Astrocyte (in vitro differentiated cells and primary cell): ENCODE results near the gene COL5A1. TPM values are rescaled to one million over a fixed set of nuclear protein-coding genes. Genes with fewer than 3 reads are reported as not detected.

Source experiments
- DNase-seq: peaks from one replicate; pipeline ENCODE4 v3.0.0-alpha.2; 2010; ENCODE audit warnings: low read depth
- FAIRE-seq: peaks from 2 replicates; lab custom pipeline; 2011; peaks lifted over from hg19 to GRCh38; lab: Jason Lieb, UNC
- H2AFZ ChIP-seq: 2 replicates; pipeline ENCODE4 v1.6.0; 2012; ENCODE audit warnings: low read depth, low read length, inconsistent platforms
- H3K27ac ChIP-seq: 2 replicates; pipeline ENCODE4 v1.5.1; 2011; ENCODE audit warnings: low read depth, low read length, inconsistent platforms
- H3K27me3 ChIP-seq: 2 replicates; pipeline ENCODE4 v1.6.0; 2011; ENCODE audit warnings: low read length, inconsistent platforms; ENCODE audit not compliant: insufficient read depth
- H3K36me3 ChIP-seq: 2 replicates; pipeline ENCODE4 v1.5.1; 2011; ENCODE audit warnings: low read length, inconsistent platforms; ENCODE audit not compliant: insufficient read depth
- H3K4me1 ChIP-seq: 2 replicates; pipeline ENCODE4 v1.5.1; 2011; ENCODE audit warnings: low read length, inconsistent platforms; ENCODE audit not compliant: insufficient read depth
- H3K4me2 ChIP-seq: 2 replicates; pipeline ENCODE4 v1.6.0; 2012; ENCODE audit warnings: low read length, inconsistent platforms
- H3K4me3 ChIP-seq: 2 replicates; pipeline ENCODE4 v1.5.1; 2011; ENCODE audit warnings: low read depth, mild to moderate bottlenecking, low read length, inconsistent platforms; ENCODE audit not compliant: insufficient read depth
- H3K79me2 ChIP-seq: 2 replicates; pipeline ENCODE4 v1.6.0; 2012; ENCODE audit warnings: mild to moderate bottlenecking, low read length, inconsistent platforms; ENCODE audit not compliant: insufficient read depth
- H3K9ac ChIP-seq: 2 replicates; pipeline ENCODE4 v1.6.0; 2012; ENCODE audit warnings: mild to moderate bottlenecking, low read length, inconsistent platforms
- H3K9me3 ChIP-seq: 2 replicates; pipeline ENCODE4 v1.5.1; 2012; ENCODE audit warnings: low read depth, mild to moderate bottlenecking, low read length, inconsistent platforms; ENCODE audit not compliant: insufficient read depth
- H4K20me1 ChIP-seq: 2 replicates; pipeline ENCODE4 v1.6.0; 2012; ENCODE audit warnings: low read length, inconsistent platforms; ENCODE audit not compliant: insufficient read depth
- H3K27ac Mint-ChIP-seq: one replicate; pipeline ENCODE4 v1.8.0; 2021; ENCODE audit warnings: mild to moderate bottlenecking, mixed read lengths; ENCODE audit not compliant: unreplicated experiment
- H3K27me3 Mint-ChIP-seq: one replicate; pipeline ENCODE4 v1.8.0; 2021; ENCODE audit warnings: low read depth, mixed read lengths; ENCODE audit not compliant: unreplicated experiment
- H3K36me3 Mint-ChIP-seq: one replicate; pipeline ENCODE4 v1.8.0; 2021; ENCODE audit warnings: low read depth, mixed read lengths; ENCODE audit not compliant: unreplicated experiment
- H3K4me1 Mint-ChIP-seq: one replicate; pipeline ENCODE4 v1.8.0; 2021; ENCODE audit warnings: low read depth, mixed read lengths; ENCODE audit not compliant: unreplicated experiment
- H3K4me3 Mint-ChIP-seq: one replicate; pipeline ENCODE4 v1.8.0; 2021; ENCODE audit warnings: mild to moderate bottlenecking, moderate library complexity, mixed read lengths; ENCODE audit not compliant: unreplicated experiment
- H3K9me3 Mint-ChIP-seq: one replicate; pipeline ENCODE4 v1.8.0; 2021; ENCODE audit warnings: mild to moderate bottlenecking, mixed read lengths; ENCODE audit not compliant: unreplicated experiment
- CTCF ChIP-seq: IDR thresholded peaks from 2 replicates; pipeline ENCODE4 v1.5.1; 2011; ENCODE audit warnings: low read depth, mild to moderate bottlenecking, inconsistent platforms, low read length, moderate library complexity; ENCODE audit not compliant: insufficient read depth
- EZH2 ChIP-seq: IDR thresholded peaks from 2 replicates; pipeline ENCODE4 v1.6.1; 2012; ENCODE audit warnings: mild to moderate bottlenecking, low read length, inconsistent platforms; ENCODE audit not compliant: insufficient read depth
- total RNA-seq: library from RNA; stranded (reverse); gene quantifications from 2 replicates; pipeline ENCODE4 v1.2.1, GENCODE V29; 2021

The COL5A1 gene
- total RNA-seq, 1 donor from 2014 or later: 1,055 TPM

GRCh38 chr9:134818591-134818990 lies 177.0 kb downstream of the COL5A1 start:
- TF ChIP-seq EZH2: no peak
- TF ChIP-seq CTCF: no peak
- Histone ChIP-seq H3K4me2 (no peak overlapping the region), H3K27me3 (no peaks in the 10 kb centered on the region), H3K79me2 (peaks cover 37% of the 10 kb centered on the region), H3K36me3 (peaks cover 68% of the 10 kb centered on the region), H3K4me3 (no peak overlapping the region), H3K9me3 (no peaks in the 10 kb centered on the region), H4K20me1 (peaks cover 85% of the 10 kb centered on the region), H3K27ac (no peak overlapping the region), H3K9ac (no peak overlapping the region), H2AFZ (no peak overlapping the region), H3K4me1 (peaks cover 15% of the 10 kb centered on the region)
- Mint-ChIP-seq H3K27me3 (no peaks in the 10 kb centered on the region), H3K36me3 (peaks cover 14% of the 10 kb centered on the region), H3K4me3 (no peak overlapping the region), H3K9me3 (no peaks in the 10 kb centered on the region), H3K4me1 (peaks cover 14% of the 10 kb centered on the region), H3K27ac (no peak overlapping the region)
- no peak for FAIRE-seq
- no peak for DNase-seq

- Histone ChIP-seq H3K27ac (no peak overlapping the region), H3K4me1 (no peaks in the 10 kb centered on the region), H3K4me3 (no peak overlapping the region), H3K9ac (no peak overlapping the region), H3K9me3 (no peaks in the 10 kb centered on the region), H3K79me2 (peaks cover 34% of the 10 kb centered on the region), H2AFZ (no peak overlapping the region), H4K20me1 (peaks cover 85% of the 10 kb centered on the region), H3K27me3 (no peaks in the 10 kb centered on the region), H3K36me3 (peaks cover 67% of the 10 kb centered on the region), H3K4me2 (no peak overlapping the region)
- Mint-ChIP-seq H3K27ac (peak overlapping the region; percentile 80), H3K4me3 (no peak overlapping the region), H3K4me1 (peaks cover 5% of the 10 kb centered on the region), H3K27me3 (no peaks in the 10 kb centered on the region), H3K36me3 (peaks cover 19% of the 10 kb centered on the region), H3K9me3 (no peaks in the 10 kb centered on the region)
- TF ChIP-seq CTCF (no peak), EZH2 (no peak)
- FAIRE-seq (no peak), DNase-seq (no peak)
These were observed 179.3 kb downstream of the COL5A1 start for GRCh38 chr9:134820901-134821300.

GRCh38 chr9:134822541-134822940 lies 180.9 kb downstream of the COL5A1 start:
- DNase-seq: no peak
- TF ChIP-seq EZH2 (no peak), CTCF (no peak)

More at GRCh38 chr9:134822541-134822940, 180.9 kb downstream of the COL5A1 start:
- Mint-ChIP-seq H3K27ac (no peak overlapping the region), H3K4me3 (no peak overlapping the region), H3K9me3 (no peaks in the 10 kb centered on the region), H3K36me3 (peaks cover 22% of the 10 kb centered on the region), H3K27me3 (no peaks in the 10 kb centered on the region), H3K4me1 (peaks cover 4% of the 10 kb centered on the region)
- Histone ChIP-seq H3K27me3 (no peaks in the 10 kb centered on the region), H3K36me3 (peaks cover 63% of the 10 kb centered on the region), H4K20me1 (peaks cover 91% of the 10 kb centered on the region), H3K4me1 (no peaks in the 10 kb centered on the region), H3K9me3 (no peaks in the 10 kb centered on the region), H3K79me2 (peaks cover 30% of the 10 kb centered on the region), H3K9ac (no peak overlapping the region), H3K4me2 (no peak overlapping the region), H2AFZ (no peak overlapping the region), H3K27ac (no peak overlapping the region), H3K4me3 (no peak overlapping the region)
- no peak for FAIRE-seq
